ENCODE measurements around the gene MKRN3.

- TF ChIP-seq POLR2A (IDR thresholded peaks at IDR 0.05; ENCODE audit: low read depth, low read length) (no peak), EZH2 (IDR thresholded peaks at IDR 0.05; ENCODE audit: borderline replicate concordance, low read depth, low read length, severe bottlenecking) (no peak), POLR2AphosphoS5 (IDR thresholded peaks at IDR 0.05; ENCODE audit: insufficient read depth, low read depth, low read length) (no peak), JUN (IDR thresholded peaks at IDR 0.05; ENCODE audit: borderline replicate concordance, insufficient read depth, insufficient read length, low read depth) (no peak), MYC (IDR thresholded peaks at IDR 0.05; ENCODE audit: low read depth, low read length) (no peak), MAX (IDR thresholded peaks at IDR 0.05; ENCODE audit: insufficient read depth, insufficient read length) (no peak)
- TF ChIP-seq, protein P1, sequence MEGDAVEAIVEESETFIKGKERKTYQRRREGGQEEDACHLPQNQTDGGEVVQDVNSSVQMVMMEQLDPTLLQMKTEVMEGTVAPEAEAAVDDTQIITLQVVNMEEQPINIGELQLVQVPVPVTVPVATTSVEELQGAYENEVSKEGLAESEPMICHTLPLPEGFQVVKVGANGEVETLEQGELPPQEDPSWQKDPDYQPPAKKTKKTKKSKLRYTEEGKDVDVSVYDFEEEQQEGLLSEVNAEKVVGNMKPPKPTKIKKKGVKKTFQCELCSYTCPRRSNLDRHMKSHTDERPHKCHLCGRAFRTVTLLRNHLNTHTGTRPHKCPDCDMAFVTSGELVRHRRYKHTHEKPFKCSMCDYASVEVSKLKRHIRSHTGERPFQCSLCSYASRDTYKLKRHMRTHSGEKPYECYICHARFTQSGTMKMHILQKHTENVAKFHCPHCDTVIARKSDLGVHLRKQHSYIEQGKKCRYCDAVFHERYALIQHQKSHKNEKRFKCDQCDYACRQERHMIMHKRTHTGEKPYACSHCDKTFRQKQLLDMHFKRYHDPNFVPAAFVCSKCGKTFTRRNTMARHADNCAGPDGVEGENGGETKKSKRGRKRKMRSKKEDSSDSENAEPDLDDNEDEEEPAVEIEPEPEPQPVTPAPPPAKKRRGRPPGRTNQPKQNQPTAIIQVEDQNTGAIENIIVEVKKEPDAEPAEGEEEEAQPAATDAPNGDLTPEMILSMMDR (IDR thresholded peaks at IDR 0.05; ENCODE audit: extremely low read depth in 1 of 2, insufficient read depth in 1 of 2, low read depth in 1 of 2, low read length in 2 of 2), result no peak
Observed at GRCh38 chr15:23536659-23537058, 28.8 kb upstream of the MKRN3 start.

All from endothelial cell of umbilical vein (primary cell).